ENCODE data around the gene GRAP2. TPM values are rescaled to one million over a fixed set of nuclear protein-coding genes. Genes with fewer than 3 reads are reported as not detected.
A peak's percentile ranks its signal among the peaks of the same experiment; 100 is the strongest.

GRAP2 gene
- total and polyA plus RNA-seq, 2 donors (not counting 1 experiment from before 2014, with no cell fraction given), result 13.5 to 26.4 TPM

DNA sequence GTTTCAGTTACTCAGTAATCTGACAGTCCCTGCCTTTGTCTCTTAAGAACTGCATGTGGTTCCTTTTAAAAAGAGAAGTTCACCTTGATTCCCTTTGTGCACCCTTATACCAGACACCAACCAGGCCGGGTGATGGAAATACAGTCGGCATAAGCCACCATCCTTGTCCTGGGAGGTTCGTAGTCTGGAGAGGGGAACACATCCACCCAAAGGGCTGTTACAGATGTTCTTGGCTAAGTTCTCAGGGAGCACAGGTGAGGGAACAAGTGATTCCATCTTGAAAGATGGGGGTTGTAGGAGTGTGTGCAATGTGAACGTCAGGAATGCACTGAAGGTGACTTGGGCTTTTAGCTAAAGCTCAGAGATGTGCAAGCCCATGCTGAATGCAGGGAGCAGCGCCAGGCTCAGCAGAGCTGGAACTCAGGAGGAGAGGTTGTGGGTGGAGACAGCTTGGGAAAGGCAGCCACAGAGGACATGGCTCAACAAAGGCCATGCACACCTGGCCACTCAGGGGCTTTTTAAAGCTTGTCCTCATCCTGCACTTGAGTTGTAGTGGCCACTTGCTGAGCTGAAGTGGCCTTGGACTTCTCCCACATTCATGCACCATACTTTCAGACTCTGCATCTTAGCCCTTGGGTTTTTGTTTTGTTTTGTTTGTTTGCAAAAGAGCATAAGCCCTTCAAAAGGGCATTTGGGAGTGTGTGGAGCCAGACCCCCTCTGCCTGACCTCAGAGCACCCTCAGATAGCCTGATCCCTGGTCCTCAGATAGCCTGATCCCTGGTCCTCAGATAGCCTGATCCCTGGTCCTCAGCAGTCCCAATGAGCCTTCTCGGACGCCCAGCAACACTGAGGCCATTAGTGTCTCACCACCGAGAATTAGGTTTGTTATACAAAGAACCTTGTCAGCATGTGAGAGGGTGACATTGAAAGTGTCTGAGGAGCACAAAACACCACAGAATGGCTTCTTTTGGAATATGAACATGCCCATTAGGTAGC lies 46.6 kb downstream of the GRAP2 start:
- peaks cover 76 to 84% of the 10 kb centered on the region in 2 donors for H3K4me1 ChIP-seq (ENCODE audit: control insufficient read depth in 2 of 2, insufficient read depth in 2 of 2, low read length in 2 of 2)
- TF ChIP-seq, protein P1, sequence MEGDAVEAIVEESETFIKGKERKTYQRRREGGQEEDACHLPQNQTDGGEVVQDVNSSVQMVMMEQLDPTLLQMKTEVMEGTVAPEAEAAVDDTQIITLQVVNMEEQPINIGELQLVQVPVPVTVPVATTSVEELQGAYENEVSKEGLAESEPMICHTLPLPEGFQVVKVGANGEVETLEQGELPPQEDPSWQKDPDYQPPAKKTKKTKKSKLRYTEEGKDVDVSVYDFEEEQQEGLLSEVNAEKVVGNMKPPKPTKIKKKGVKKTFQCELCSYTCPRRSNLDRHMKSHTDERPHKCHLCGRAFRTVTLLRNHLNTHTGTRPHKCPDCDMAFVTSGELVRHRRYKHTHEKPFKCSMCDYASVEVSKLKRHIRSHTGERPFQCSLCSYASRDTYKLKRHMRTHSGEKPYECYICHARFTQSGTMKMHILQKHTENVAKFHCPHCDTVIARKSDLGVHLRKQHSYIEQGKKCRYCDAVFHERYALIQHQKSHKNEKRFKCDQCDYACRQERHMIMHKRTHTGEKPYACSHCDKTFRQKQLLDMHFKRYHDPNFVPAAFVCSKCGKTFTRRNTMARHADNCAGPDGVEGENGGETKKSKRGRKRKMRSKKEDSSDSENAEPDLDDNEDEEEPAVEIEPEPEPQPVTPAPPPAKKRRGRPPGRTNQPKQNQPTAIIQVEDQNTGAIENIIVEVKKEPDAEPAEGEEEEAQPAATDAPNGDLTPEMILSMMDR (IDR thresholded peaks at IDR 0.05), result no peak
- no peak for TF ChIP-seq EZH2 (IDR thresholded peaks at IDR 0.05; ENCODE audit: borderline replicate concordance, insufficient read depth, low read depth, low read length, poor library complexity, severe bottlenecking)
- CTCF ChIA-PET, result interaction anchor here (0.6 to 3.5 kb wide), 9 partner anchors 14 to 673 kb away, joined by 3 to 17 read pairs (median 3); no protein-coding TSS in a partner anchor
- Mint-ChIP-seq H3K27ac (peak overlapping the region; percentile 80), H3K9me3 (ENCODE audit: insufficient read depth) (no peaks in the 10 kb centered on the region), H3K4me3 (peak overlapping the region; percentile 76), H3K27me3 (no peaks in the 10 kb centered on the region), H3K4me1 (peaks cover 75% of the 10 kb centered on the region)
- WGBS (ENCODE audit: insufficient coverage), result 88% methylated on average over 7 of the region's 8 CpGs
- peak overlapping the region; percentile 61 for H3K4me2 ChIP-seq (replicated peaks; ENCODE audit: low read depth, low read length, poor library complexity, severe bottlenecking)
- ATAC-seq (ENCODE audit: low read depth), result peak; percentile 78
- H3K9ac ChIP-seq (ENCODE audit: low read length), result peak overlapping the region; percentile 14
- peaks cover 0 to 9% of the 10 kb centered on the region in 2 experiments for H3K36me3 ChIP-seq (replicated peaks in 1 of 2; ENCODE audit: control extremely low read depth in 1 of 2, control insufficient read depth in 1 of 2, extremely low read depth in 1 of 2, insufficient read depth in 2 of 2, low read length in 1 of 2)
- no peaks in the 10 kb centered on the region for H3K27me3 ChIP-seq (replicated peaks in 1 of 4; ENCODE audit: control extremely low read depth in 1 of 4, control insufficient read depth in 3 of 4, insufficient read depth in 4 of 4, low read length in 3 of 4)
- peaks cover 34% of the 10 kb centered on the region for H3K79me2 ChIP-seq (ENCODE audit: control insufficient read depth, insufficient read depth, low read length)
- no peaks in the 10 kb centered on the region for H4K20me1 ChIP-seq (ENCODE audit: control insufficient read depth, insufficient read depth, low read length, poor library complexity, severe bottlenecking)
- H3K9me3 ChIP-seq (ENCODE audit: control extremely low read depth in 1 of 3, control insufficient read depth in 2 of 3, insufficient read depth in 1 of 3, low read length in 2 of 3), result no peaks in the 10 kb centered on the region
- peak overlapping the region; percentile 23 to 40 for H3K27ac ChIP-seq (ENCODE audit: low read length in 2 of 2)
- DNase-seq, result no peak
- no peak overlapping the region for H2AFZ ChIP-seq (ENCODE audit: insufficient read depth, low read depth, low read length, poor library complexity, severe bottlenecking)
- POLR2A ChIA-PET, result no interaction called here
- H3K4me3 ChIP-seq (ENCODE audit: control extremely low read depth in 1 of 5, extremely low read depth in 1 of 5, insufficient read depth in 1 of 5, low read depth in 2 of 5, low read length in 4 of 5), result peak overlapping the region in 1 of 5 experiments; percentile 17
- intact Hi-C loops (cut with micrococcal nuclease), result no loop called here
